Measurements from ENCODE around the gene OPALIN.
A peak's percentile ranks its signal among the peaks of the same experiment; 100 is the strongest.

OPALIN gene

GRCh38 chr10:96337106-96337505 is 21.7 kb downstream of the OPALIN start:
- TF ChIP-seq, protein P1, sequence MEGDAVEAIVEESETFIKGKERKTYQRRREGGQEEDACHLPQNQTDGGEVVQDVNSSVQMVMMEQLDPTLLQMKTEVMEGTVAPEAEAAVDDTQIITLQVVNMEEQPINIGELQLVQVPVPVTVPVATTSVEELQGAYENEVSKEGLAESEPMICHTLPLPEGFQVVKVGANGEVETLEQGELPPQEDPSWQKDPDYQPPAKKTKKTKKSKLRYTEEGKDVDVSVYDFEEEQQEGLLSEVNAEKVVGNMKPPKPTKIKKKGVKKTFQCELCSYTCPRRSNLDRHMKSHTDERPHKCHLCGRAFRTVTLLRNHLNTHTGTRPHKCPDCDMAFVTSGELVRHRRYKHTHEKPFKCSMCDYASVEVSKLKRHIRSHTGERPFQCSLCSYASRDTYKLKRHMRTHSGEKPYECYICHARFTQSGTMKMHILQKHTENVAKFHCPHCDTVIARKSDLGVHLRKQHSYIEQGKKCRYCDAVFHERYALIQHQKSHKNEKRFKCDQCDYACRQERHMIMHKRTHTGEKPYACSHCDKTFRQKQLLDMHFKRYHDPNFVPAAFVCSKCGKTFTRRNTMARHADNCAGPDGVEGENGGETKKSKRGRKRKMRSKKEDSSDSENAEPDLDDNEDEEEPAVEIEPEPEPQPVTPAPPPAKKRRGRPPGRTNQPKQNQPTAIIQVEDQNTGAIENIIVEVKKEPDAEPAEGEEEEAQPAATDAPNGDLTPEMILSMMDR (IDR thresholded peaks at IDR 0.05; ENCODE audit: insufficient read depth, low read length, poor library complexity, severe bottlenecking), result no peak
- no peak overlapping the region for H3K4me3 ChIP-seq (replicated peaks; ENCODE audit: low read depth, low read length)
- H3K36me3 ChIP-seq (ENCODE audit: control insufficient read depth, insufficient read depth, low read length), result no peaks in the 10 kb centered on the region
- no peak for DNase-seq (ENCODE audit: extremely low read depth, insufficient read length)
- H3K27me3 ChIP-seq (replicated peaks; ENCODE audit: control insufficient read depth, insufficient read depth, low read length), result no peaks in the 10 kb centered on the region

DNA sequence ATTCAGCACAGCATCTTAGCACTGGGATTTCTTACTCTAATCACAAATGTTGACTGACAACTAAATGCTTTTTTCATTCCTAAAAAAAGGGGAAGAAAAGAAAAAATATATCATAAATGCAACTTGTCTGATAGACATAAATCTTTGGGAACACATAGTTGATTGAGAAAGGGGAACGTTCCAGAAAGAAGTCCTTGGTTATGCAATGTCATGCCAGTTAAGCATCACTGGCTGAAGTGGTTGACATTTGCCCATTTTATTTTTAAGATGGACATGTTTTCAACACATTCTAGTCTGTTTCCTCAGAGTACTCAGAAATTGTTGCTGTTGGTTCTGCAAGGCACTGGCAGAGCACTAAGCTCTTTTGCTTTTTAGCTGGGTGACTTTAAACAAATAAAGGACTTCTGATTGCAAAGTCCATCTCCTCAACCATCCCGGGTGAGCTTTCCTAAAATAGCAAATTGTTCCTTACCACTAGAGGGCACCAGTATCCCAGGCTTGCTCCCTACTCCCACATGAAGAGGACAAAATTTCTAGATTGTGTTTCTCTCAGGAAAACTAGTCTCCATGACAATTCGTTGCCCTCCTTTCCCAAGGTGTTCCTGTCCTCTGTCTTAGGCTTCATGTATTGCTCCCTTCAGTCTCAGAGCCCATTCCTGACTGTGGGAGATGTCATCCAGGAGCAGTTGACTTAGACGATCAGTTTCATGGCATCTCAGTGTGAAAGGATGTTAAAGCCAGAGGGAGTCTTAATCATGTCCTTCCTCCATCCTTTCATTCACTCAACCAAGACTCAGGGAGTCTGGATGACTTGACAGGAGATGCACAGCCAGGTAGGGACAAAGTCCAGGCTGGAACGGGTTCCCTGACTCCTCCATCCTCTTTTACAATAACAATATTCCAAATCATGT is 23.9 kb downstream of the OPALIN start:
- TF ChIP-seq, protein P1 (IDR thresholded peaks at IDR 0.05; ENCODE audit: insufficient read depth, low read length, poor library complexity, severe bottlenecking), result peak; percentile 74
- H3K36me3 ChIP-seq (ENCODE audit: control insufficient read depth, insufficient read depth, low read length), result no peaks in the 10 kb centered on the region
- H3K27me3 ChIP-seq (replicated peaks; ENCODE audit: control insufficient read depth, insufficient read depth, low read length), result no peaks in the 10 kb centered on the region
- no peak for DNase-seq (ENCODE audit: extremely low read depth, insufficient read length)
- H3K4me3 ChIP-seq (replicated peaks; ENCODE audit: low read depth, low read length), result no peak overlapping the region

DNA sequence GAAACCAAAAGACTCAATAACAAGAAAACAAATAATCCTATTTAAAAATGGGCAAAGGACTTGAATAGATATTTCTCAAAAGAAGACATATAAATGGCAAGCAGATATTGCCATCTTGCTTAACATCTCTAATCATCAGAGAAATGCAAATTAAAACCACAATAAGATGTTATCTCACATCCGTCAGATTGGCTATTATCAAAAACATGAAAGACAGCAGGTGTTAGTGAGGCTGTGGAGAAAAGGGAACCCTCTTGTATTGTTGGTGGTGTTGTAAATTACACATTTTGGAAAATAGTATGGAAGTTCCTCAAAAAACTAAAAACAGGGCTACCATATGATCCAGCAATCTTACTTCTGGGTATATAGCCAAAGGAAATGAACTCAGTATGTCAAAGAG is 25.7 kb downstream of the OPALIN start:
- Histone ChIP-seq H3K36me3 (ENCODE audit: control insufficient read depth, insufficient read depth, low read length) (no peaks in the 10 kb centered on the region), H3K4me3 (replicated peaks; ENCODE audit: low read depth, low read length) (no peak overlapping the region), H3K27me3 (replicated peaks; ENCODE audit: control insufficient read depth, insufficient read depth, low read length) (no peaks in the 10 kb centered on the region)
- DNase-seq (ENCODE audit: extremely low read depth, insufficient read length), result no peak
- TF ChIP-seq, protein P1 (IDR thresholded peaks at IDR 0.05; ENCODE audit: insufficient read depth, low read length, poor library complexity, severe bottlenecking), result no peak

DNA sequence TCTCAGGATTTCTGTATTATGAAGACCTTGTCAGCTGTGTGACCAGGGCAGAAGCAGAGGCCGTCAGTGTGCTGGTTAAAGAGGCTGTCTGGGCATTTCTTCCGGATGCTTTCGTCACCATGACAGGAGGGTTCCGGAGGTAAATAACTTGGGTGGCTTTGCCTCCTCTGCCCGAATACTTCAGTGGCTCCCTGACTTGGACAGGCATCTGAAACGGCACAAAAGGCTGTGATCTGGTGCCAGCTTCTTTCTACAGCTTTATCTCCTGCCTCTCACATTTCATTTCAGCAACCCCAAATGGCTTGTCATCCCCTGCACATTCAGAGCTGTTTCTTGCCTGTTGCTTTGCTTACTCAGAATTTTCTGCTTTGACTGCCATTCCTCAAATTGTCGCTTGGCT is 31.3 kb downstream of the OPALIN start:
- TF ChIP-seq, protein P1 (IDR thresholded peaks at IDR 0.05; ENCODE audit: insufficient read depth, low read length, poor library complexity, severe bottlenecking), result no peak
- no peaks in the 10 kb centered on the region for H3K27me3 ChIP-seq (replicated peaks; ENCODE audit: control insufficient read depth, insufficient read depth, low read length)

DNA sequence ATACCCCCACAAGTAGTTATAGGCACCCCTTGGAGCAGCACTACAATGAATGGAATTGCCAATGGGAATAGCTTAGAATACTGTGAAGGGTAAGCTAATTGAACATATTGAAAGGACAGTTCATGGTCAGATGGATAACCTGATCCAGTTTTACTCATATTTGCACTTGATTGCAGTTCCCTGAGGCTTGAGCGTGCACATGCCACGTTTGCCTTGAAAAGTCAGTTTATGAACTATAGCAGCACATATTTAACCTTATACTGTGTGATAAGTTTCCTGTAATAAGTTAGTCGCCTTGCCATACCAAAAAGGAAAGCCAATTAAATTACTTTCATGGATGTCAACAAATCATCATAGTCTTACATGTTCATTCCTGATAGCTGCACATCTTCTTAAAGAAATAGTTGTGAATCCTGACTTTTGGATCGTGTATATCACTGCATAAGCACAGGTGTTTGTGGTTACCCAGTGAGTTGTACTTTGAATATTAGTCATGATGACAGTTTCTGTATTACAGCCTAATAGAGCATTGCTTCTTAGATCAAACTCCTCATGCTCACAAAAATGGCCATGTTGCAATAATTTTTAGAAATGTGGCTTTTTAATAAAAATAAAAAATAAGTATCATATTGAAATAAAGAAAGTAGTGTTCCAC is 33.0 kb downstream of the OPALIN start:
- Histone ChIP-seq H3K36me3 (ENCODE audit: control insufficient read depth, insufficient read depth, low read length) (no peaks in the 10 kb centered on the region), H3K27me3 (replicated peaks; ENCODE audit: control insufficient read depth, insufficient read depth, low read length) (no peaks in the 10 kb centered on the region), H3K4me3 (replicated peaks; ENCODE audit: low read depth, low read length) (no peak overlapping the region)
- peak; percentile 43 for DNase-seq (ENCODE audit: extremely low read depth, insufficient read length)
- TF ChIP-seq, protein P1 (IDR thresholded peaks at IDR 0.05; ENCODE audit: insufficient read depth, low read length, poor library complexity, severe bottlenecking), result no peak

More for the DNA sequence above, 31.3 kb downstream of the OPALIN start:
- Histone ChIP-seq H3K4me3 (replicated peaks; ENCODE audit: low read depth, low read length) (no peak overlapping the region), H3K36me3 (ENCODE audit: control insufficient read depth, insufficient read depth, low read length) (no peaks in the 10 kb centered on the region)
- no peak for DNase-seq (ENCODE audit: extremely low read depth, insufficient read length)

Data from GM06990 (cell line).